ENCODE data around the gene ADGRB3.

Gene ADGRB3

DNA sequence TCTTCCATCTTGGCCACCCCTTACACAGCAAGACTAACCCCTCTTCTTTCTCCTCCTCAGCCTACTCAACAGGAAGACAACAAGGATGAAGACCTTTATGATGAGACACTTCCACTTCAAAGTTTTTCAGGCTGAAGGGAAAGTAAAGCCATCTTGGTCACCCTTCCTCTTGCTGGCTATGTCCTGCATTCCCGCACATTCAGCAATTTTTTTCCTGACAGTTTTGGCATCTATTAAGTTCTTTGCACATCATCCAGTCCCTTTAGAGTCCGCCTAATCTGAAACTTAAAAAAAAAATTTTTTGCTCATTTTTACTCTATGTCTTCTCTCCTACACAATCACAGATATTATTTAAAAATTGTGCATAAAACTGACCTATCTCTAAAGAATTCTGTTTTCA is 668.3 kb downstream of the ADGRB3 start:
- Histone ChIP-seq H3K4me1 (ENCODE audit: low read length) (no peaks in the 10 kb centered on the region), H3K79me2 (ENCODE audit: low read length) (no peaks in the 10 kb centered on the region), H2AFZ (ENCODE audit: low read length) (no peak overlapping the region), H3K27ac (ENCODE audit: low read length) (no peak overlapping the region), H4K20me1 (ENCODE audit: insufficient read depth, low read length) (no peaks in the 10 kb centered on the region), H3K9me2 (replicated peaks; ENCODE audit: insufficient read depth, low read length) (no peaks in the 10 kb centered on the region), H3K36me3 (replicated peaks; ENCODE audit: insufficient read depth, low read length) (no peaks in the 10 kb centered on the region), H3K9me3 (replicated peaks; ENCODE audit: insufficient read depth, low read length) (no peaks in the 10 kb centered on the region), H3F3A (ENCODE audit: insufficient read depth, low read length) (no peaks in the 10 kb centered on the region), H3K4me2 (ENCODE audit: low read depth, low read length) (no peak overlapping the region), H3K27me3 (replicated peaks; ENCODE audit: insufficient read depth, low read length) (no peaks in the 10 kb centered on the region), H3K4me3 (ENCODE audit: low read length) (no peak overlapping the region), H3K9ac (ENCODE audit: low read length) (no peak overlapping the region)
- TF ChIP-seq, protein P1, sequence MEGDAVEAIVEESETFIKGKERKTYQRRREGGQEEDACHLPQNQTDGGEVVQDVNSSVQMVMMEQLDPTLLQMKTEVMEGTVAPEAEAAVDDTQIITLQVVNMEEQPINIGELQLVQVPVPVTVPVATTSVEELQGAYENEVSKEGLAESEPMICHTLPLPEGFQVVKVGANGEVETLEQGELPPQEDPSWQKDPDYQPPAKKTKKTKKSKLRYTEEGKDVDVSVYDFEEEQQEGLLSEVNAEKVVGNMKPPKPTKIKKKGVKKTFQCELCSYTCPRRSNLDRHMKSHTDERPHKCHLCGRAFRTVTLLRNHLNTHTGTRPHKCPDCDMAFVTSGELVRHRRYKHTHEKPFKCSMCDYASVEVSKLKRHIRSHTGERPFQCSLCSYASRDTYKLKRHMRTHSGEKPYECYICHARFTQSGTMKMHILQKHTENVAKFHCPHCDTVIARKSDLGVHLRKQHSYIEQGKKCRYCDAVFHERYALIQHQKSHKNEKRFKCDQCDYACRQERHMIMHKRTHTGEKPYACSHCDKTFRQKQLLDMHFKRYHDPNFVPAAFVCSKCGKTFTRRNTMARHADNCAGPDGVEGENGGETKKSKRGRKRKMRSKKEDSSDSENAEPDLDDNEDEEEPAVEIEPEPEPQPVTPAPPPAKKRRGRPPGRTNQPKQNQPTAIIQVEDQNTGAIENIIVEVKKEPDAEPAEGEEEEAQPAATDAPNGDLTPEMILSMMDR (IDR thresholded peaks at IDR 0.05; ENCODE audit: low read length), result no peak
- TF ChIP-seq EZH2 (optimal IDR thresholded peaks at IDR 0.05; ENCODE audit: low read depth, low read length) (no peak), EZH2phosphoT487 (IDR thresholded peaks at IDR 0.05; ENCODE audit: low read length) (no peak)
- DNase-seq, result no peak

DNA sequence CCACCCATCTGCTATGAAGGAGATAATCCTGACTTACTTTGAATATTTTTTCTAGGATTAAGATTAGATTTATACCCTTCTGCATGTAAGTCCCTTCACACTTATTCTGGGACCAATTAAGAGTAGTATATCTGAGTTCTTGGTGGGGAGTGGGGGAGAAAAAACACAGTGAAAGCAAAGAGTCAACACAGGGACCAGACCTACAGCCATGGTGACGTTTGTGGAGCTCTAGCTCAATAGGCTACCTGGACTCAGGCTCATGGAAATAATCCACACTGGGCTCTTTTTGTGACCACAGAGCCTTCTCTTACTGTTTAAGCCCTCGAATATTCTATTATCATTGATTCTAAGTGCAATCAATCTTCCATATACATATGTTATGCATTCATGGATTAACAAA is 670.4 kb downstream of the ADGRB3 start:
- Histone ChIP-seq H3K79me2 (ENCODE audit: low read length) (no peaks in the 10 kb centered on the region), H3K36me3 (replicated peaks; ENCODE audit: insufficient read depth, low read length) (no peaks in the 10 kb centered on the region), H3F3A (ENCODE audit: insufficient read depth, low read length) (no peaks in the 10 kb centered on the region), H3K27ac (ENCODE audit: low read length) (no peak overlapping the region), H4K20me1 (ENCODE audit: insufficient read depth, low read length) (no peaks in the 10 kb centered on the region), H3K9me2 (replicated peaks; ENCODE audit: insufficient read depth, low read length) (no peaks in the 10 kb centered on the region), H3K27me3 (replicated peaks; ENCODE audit: insufficient read depth, low read length) (no peaks in the 10 kb centered on the region), H2AFZ (ENCODE audit: low read length) (no peak overlapping the region), H3K4me1 (ENCODE audit: low read length) (no peaks in the 10 kb centered on the region), H3K4me2 (ENCODE audit: low read depth, low read length) (no peak overlapping the region), H3K9ac (ENCODE audit: low read length) (no peak overlapping the region), H3K9me3 (replicated peaks; ENCODE audit: insufficient read depth, low read length) (no peaks in the 10 kb centered on the region), H3K4me3 (ENCODE audit: low read length) (no peak overlapping the region)
- no peak for DNase-seq
- TF ChIP-seq, protein P1 (IDR thresholded peaks at IDR 0.05; ENCODE audit: low read length), result no peak
- TF ChIP-seq EZH2phosphoT487 (IDR thresholded peaks at IDR 0.05; ENCODE audit: low read length), result no peak
- TF ChIP-seq EZH2 (optimal IDR thresholded peaks at IDR 0.05; ENCODE audit: low read depth, low read length), result no peak

DNA sequence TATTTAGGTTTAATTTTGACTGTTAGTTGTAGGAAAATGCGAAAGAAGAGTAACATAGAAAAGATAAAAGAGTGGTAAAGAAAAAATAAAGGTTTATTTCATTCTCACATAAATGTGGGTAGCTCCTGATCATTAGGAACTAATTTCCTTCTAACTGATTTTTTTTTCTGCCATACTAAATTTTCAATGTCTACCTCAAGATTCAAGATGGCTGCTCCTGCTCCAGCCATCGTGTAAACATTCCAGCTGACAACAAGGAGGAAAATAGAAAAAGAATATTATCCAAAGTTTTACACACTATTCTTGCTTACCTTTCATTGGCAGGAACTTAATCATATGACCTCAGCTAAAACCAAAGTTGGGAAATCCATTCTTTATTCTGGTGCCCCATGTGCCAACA is 673.5 kb downstream of the ADGRB3 start:
- no peak overlapping the region for H3K4me3 ChIP-seq (ENCODE audit: low read length)
- H4K20me1 ChIP-seq (ENCODE audit: insufficient read depth, low read length), result no peaks in the 10 kb centered on the region
- H3K9me3 ChIP-seq (replicated peaks; ENCODE audit: insufficient read depth, low read length), result no peaks in the 10 kb centered on the region
- H3K27ac ChIP-seq (ENCODE audit: low read length), result no peak overlapping the region
- H2AFZ ChIP-seq (ENCODE audit: low read length), result no peak overlapping the region
- DNase-seq, result no peak
- no peaks in the 10 kb centered on the region for H3K27me3 ChIP-seq (replicated peaks; ENCODE audit: insufficient read depth, low read length)
- no peaks in the 10 kb centered on the region for H3F3A ChIP-seq (ENCODE audit: insufficient read depth, low read length)
- H3K79me2 ChIP-seq (ENCODE audit: low read length), result no peaks in the 10 kb centered on the region
- no peaks in the 10 kb centered on the region for H3K9me2 ChIP-seq (replicated peaks; ENCODE audit: insufficient read depth, low read length)
- TF ChIP-seq, protein P1 (IDR thresholded peaks at IDR 0.05; ENCODE audit: low read length), result no peak
- TF ChIP-seq EZH2phosphoT487 (IDR thresholded peaks at IDR 0.05; ENCODE audit: low read length), result no peak
- TF ChIP-seq EZH2 (optimal IDR thresholded peaks at IDR 0.05; ENCODE audit: low read depth, low read length), result no peak
- no peak overlapping the region for H3K9ac ChIP-seq (ENCODE audit: low read length)
- H3K36me3 ChIP-seq (replicated peaks; ENCODE audit: insufficient read depth, low read length), result no peaks in the 10 kb centered on the region
- H3K4me2 ChIP-seq (ENCODE audit: low read depth, low read length), result no peak overlapping the region
- H3K4me1 ChIP-seq (ENCODE audit: low read length), result no peaks in the 10 kb centered on the region
